Activated CD4-positive, alpha-beta T cell treated with anti-CD3 and anti-CD28 coated beads, Interleukin-2, Interleukin-4, amounts not matched to agents 100 ng/mL and 50 ng/mL, durations not matched to agents 16 hours and 8 hours (primary cell): ENCODE results near the gene OLAH.
"Not testable (repeated sequence)": the region's sequence is repeated elsewhere in the genome, so short reads cannot be mapped to it uniquely, and the experiment has no call there.

Experiments used
- DNase-seq: peaks from one replicate; pipeline ENCODE4 v3.0.0-alpha.2; 2020; ENCODE audit warnings: low spot score

Gene OLAH

DNA sequence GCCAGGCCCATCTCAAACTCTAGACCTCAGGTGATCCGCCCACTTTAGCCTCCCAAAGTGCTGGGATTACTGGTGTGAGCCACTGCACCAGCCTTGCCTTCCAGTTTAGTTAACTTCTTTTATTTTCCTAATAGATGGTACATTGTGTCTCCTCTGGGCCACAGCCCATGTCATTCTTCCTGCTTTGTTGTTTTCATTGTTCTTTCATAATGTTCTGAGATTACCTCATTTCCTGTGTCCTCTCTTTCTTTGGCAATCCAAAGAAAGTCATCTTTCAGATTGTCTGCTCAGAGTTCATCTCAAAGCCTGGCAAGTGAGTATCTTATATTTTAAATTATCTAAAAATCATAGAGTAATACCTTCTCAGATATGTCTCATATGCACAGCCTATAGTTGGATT, at the start of gene OLAH:
Gene OLAH (plus strand): TSS at position 270 of the 400 bp plus-strand sequence. CDS start 3,346 bp downstream, outside the sequence.
- DNase-seq = no peak

- no peak for DNase-seq
These were observed 47.7 kb upstream of the OLAH start for GRCh38 chr10:14995964-14996565.

GRCh38 chr10:15013530-15013929, 30.2 kb upstream of the OLAH start:
- not testable (repeated sequence) for DNase-seq

DNA sequence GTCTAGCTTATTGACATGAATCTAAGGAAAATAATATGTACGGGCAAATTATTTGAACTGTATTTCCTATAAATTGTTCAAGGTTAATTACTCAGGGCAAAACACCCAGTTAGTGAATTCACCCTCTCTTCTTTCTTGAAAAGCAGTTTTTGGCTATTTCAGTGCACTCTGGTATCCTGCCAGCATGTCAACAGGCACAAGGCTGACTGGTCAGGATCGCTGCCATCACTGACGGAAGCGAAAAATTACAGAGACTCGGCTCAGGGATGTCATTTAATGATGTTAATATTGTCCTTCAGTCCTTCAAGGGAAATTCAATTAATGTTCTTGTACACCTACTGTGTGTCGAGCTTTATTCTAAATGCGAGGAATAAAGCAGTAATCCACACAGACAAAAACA, 28.3 kb upstream of the OLAH start:
- no peak for DNase-seq

- DNase-seq = not testable (repeated sequence)
These were observed 22.8 kb upstream of the OLAH start for GRCh38 chr10:15020966-15021365.

DNA sequence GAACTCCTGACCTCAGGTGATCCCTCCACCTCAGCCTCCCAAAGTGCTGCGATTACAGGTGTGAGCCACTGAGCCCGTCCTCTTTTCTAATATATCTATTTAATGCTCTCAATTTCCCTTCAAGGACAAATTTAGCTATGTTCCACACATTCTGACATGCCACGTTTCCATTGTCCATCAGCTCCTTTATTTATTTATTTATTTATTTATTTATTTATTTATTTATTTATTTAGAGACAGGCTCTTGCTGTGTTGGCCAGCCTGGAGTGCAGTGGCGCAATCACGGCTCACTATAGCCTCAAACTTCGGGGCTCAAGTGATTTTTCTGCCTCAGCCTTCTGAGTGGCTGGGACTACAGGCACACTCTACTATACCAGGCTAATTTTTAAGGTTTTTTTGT, 20.7 kb upstream of the OLAH start:
- DNase-seq = not testable (repeated sequence)

DNA sequence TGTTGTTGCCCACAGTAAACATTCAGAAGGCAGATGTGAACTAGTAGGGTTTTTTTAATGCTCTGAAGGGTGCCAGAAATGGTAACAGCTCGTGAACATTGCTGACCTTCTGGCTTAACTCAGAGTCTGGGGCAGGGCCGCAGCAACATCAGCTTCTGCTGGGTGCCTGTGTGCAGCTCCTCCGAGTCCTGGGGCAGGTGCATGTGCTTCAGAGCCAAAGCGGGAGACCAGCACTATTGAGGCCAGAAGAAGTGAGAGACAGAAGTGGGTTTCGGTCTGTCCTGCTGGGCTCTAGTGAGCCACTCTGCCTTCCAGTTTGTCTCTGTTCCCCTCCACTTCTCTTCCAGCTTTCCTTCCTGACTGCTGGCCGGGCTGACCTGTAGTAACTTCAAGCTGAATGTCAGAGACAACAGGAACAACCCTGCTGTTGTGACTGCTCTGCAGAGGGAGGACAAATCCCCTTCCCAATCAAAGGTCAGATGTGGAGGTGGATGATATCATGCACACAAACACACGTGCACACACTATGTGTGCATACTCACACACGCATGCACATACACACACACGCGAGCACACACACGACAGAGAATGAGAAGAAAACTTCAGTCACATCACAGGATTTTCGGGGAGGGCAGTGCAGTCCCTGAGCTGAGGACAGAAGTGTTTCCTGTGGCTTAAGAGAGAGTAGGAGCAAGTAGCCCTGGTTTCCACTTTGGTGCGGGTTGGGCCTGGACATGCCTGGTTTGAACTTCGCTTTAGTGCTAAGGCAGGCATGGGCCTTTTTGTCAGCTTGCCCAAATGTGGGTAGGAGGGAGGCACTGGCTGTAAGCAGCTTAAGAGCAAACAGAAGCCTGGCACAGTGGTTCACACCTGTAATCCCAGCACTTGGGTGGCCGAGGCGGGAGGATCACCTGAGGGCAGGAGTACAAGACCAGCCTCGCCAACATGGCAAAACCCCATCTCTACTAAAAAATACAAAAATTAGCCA, 19.4 kb upstream of the OLAH start:
- not testable (repeated sequence) for DNase-seq

DNA sequence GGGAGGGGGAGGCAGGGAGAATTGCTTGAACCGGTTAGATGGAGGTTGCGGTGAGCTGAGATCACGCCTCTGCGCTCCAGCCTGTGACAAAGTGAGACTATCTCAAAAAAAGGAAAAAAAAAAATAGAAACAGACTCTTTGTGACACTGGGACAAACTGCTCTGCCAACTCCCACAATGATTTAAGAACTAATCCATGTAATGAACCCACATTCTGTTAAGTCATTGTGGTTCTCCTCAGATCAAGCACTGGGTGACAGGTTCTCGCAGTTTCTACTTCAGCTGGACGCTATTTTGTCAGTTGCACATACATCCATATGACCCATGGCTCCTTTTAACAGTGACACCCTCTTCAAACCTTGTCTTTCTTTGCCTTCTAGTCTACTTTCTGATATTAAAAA, 18.7 kb upstream of the OLAH start:
- DNase-seq = not testable (repeated sequence)

- no peak for DNase-seq
These were observed 16.0 kb upstream of the OLAH start for GRCh38 chr10:15027741-15028140.

DNA sequence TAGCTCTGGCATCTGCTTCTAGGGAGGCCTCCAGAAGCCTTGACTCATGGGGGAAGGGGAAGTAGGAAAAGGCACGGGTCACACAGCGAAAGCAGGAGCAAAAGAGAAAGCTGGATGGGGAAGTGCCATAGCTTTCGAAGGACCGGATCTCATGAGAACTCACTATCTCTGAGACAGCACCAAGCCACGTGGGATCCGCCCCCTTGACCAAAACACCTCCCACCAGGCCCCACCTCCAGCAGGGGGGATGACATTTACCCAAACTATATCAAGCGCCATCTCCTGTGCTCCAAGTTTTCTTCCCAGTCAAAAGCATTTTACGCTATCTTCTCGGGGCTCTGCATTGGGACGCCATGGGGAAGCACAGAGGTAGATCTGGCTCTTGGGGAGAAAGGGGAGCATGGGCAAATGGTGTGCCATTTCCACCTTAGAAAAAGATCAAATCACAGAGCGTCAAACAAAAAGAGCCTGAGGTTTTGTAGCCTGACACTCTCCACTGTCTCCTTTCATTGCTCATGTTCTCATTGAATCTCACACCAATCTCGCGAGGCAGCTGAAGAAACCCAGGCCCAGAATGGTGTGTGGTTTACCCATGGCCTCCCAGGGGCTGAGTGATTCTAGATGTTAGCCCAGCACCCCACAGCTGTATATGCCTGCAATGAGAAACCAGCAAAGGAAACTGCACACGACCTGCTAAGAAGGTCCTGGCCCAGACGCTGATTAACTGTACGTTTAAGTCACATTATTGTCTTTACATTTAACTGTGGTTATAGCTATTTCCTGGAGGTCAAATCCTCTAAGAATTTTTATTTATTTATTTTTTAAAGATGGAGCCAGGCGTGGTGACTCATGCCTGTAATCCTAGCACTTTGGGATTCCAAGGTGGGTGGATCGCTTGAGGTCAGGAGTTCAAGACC, 8.1 kb upstream of the OLAH start:
- no peak for DNase-seq

- DNase-seq = no peak
These were observed 6.1 kb upstream of the OLAH start for GRCh38 chr10:15037691-15038090.

DNA sequence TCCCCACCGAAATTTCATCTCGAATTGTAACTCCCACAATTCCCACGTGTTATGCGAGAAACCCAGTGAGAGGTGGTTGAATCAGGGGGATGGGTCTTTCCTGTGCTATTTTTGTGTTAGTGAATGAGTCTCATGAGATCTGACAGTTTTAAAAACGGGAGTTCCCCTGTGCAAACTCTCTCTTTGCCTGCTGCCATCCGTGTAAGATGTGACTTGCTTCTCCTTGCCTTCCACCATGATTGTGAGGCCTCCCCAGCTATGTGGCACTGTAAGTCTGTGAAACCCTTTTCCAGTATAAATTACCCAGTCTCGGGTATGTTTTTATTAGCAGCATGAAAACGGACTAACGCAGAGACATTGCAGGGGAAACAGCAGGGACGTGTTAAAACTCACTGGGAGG, 5.3 kb upstream of the OLAH start:
- DNase-seq = no peak

- DNase-seq = no peak
These were observed 1.6 kb downstream of the OLAH start for GRCh38 chr10:15045380-15045779.

DNA sequence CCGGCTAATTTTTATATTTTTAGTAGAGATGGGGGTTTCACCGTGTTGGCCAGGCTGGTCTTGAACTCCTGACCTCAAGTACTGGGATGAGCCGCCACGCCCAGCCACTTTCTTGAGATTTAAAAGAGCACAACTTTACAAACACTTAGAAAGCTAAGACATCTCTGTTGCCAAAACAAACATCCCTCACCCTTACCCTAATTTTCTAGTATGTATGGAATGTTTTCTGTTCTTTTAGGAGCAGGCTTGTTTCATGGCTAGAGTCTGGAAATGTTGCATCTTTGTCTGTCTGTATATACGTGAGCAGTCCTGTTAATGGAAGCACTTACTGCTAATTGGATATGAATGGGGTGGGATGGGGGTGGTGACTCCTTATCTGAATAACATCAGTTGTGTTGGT, 2.9 kb downstream of the OLAH start:
- no peak for DNase-seq

- no peak for DNase-seq
These were observed 5.8 kb downstream of the OLAH start for GRCh38 chr10:15049533-15049932.

GRCh38 chr10:15052121-15052520, 8.4 kb downstream of the OLAH start:
- no peak for DNase-seq

DNA sequence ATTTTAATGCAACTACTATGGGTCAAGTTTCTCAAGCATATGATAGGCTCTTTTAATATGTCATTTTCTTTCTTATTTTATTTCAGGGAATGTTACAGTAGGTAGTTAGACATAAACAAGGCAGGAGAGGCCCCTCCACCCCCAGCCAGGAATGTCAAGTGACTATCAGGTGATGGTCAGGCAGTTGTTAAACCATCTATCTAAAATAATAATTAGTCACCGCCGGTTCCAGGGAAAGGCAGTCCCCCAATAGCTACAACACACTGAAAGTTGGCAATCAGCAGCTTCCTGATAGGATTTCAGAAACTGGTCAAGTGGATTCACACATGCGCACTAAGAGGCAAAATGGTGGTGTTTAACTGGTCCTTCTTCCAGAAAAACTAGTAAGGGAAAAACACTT, 9.3 kb downstream of the OLAH start:
- no peak for DNase-seq

DNA sequence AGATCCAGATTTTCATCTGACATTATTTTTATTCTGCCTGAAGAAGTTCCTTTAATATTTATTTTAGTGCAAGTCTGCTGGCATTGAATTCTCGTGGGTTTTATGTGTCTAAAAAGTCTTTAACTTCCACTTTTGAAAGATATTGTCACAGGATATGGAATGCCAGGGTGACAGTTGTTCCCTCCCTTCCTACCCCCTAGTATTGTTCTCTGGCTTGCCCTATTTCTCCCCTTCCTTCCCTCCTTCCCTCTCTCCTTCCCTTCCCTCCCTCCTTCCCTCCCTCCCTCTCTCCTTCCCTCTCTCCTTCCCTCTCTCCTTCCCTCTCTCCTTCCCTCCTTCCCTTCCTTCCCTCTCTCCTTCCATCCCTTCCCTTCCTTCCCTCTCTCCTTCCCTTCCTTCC, 14.9 kb downstream of the OLAH start:
- DNase-seq = no peak

GRCh38 chr10:15059914-15060313, 16.2 kb downstream of the OLAH start:
- no peak for DNase-seq

GRCh38 chr10:15060638-15061037, 16.9 kb downstream of the OLAH start:
- DNase-seq = no peak

GRCh38 chr10:15067154-15067553, 23.4 kb downstream of the OLAH start:
- DNase-seq = no peak

DNA sequence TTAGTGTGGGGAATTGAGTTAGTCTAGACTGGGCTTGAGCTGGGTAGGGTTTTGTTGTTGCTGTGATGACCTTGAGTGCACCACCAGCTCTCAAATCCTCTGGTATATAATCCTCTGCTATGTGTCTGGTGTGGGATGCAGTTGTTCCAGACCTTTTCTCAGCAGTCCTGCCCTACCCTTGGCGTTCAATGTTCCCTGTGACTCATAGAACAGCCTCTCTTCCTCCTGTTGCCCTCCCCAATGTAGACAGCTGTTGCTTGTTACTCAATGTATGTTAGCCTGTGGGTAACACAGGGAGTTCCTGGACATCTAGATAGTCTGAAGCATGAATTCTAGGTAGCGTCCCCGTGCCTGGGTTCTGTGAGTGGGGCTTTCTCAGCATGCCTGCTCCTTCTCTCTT, 25.1 kb downstream of the OLAH start:
- DNase-seq = no peak
